ENCODE measurements around the gene RANBP1.

GRCh38 chr22:20079745-20080444, 36.0 kb upstream of the RANBP1 start, which contains the start of gene DGCR8:
- no peak for TF ChIP-seq MLXIP (CRISPR knock-in tag; IDR thresholded peaks at IDR 0.05; ENCODE audit: borderline replicate concordance)
- no peak for TF ChIP-seq ZNF710 (CRISPR knock-in tag; IDR thresholded peaks at IDR 0.05; ENCODE audit: borderline replicate concordance)
- TF ChIP-seq PHF8 (CRISPR knock-in tag; IDR thresholded peaks at IDR 0.05) = peak; percentile 66
- 0 out of 2 replicates have a peak, but pooled peaks have one; percentile 25 for TF ChIP-seq ZNF354B (CRISPR knock-in tag; IDR thresholded peaks at IDR 0.05)
- TF ChIP-seq, protein P1, sequence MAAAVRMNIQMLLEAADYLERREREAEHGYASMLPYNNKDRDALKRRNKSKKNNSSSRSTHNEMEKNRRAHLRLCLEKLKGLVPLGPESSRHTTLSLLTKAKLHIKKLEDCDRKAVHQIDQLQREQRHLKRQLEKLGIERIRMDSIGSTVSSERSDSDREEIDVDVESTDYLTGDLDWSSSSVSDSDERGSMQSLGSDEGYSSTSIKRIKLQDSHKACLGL (CRISPR knock-in tag; IDR thresholded peaks at IDR 0.05) = peak; percentile 80
- TF ChIP-seq ESRRA (CRISPR knock-in tag; IDR thresholded peaks at IDR 0.05; ENCODE audit: low read depth) = no peak
- TF ChIP-seq, protein P2, sequence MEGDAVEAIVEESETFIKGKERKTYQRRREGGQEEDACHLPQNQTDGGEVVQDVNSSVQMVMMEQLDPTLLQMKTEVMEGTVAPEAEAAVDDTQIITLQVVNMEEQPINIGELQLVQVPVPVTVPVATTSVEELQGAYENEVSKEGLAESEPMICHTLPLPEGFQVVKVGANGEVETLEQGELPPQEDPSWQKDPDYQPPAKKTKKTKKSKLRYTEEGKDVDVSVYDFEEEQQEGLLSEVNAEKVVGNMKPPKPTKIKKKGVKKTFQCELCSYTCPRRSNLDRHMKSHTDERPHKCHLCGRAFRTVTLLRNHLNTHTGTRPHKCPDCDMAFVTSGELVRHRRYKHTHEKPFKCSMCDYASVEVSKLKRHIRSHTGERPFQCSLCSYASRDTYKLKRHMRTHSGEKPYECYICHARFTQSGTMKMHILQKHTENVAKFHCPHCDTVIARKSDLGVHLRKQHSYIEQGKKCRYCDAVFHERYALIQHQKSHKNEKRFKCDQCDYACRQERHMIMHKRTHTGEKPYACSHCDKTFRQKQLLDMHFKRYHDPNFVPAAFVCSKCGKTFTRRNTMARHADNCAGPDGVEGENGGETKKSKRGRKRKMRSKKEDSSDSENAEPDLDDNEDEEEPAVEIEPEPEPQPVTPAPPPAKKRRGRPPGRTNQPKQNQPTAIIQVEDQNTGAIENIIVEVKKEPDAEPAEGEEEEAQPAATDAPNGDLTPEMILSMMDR (CRISPR knock-in tag; IDR thresholded peaks at IDR 0.05) = no peak; the same call in 1 of the 2 replicates
- TF ChIP-seq CBFB (CRISPR knock-in tag; IDR thresholded peaks at IDR 0.05) = 0 out of 2 replicates have a peak, but pooled peaks have one; percentile 73
- TF ChIP-seq, protein P3, sequence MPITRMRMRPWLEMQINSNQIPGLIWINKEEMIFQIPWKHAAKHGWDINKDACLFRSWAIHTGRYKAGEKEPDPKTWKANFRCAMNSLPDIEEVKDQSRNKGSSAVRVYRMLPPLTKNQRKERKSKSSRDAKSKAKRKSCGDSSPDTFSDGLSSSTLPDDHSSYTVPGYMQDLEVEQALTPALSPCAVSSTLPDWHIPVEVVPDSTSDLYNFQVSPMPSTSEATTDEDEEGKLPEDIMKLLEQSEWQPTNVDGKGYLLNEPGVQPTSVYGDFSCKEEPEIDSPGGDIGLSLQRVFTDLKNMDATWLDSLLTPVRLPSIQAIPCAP (CRISPR knock-in tag; IDR thresholded peaks at IDR 0.05; ENCODE audit: low read depth) = no peak
- no peak for TF ChIP-seq ZNF260 (CRISPR knock-in tag; IDR thresholded peaks at IDR 0.05; ENCODE audit: borderline replicate concordance, low read depth)
